GM12878 (cell line): ENCODE data around the gene GABRB1. TPM values are rescaled to one million over a fixed set of nuclear protein-coding genes. Genes with fewer than 3 reads are reported as not detected.

ENCODE experiments used
- BCL3 ChIP-seq: IDR thresholded peaks from 2 replicates; pipeline ENCODE4 v1.6.1; 2011; ENCODE audit warnings: borderline replicate concordance, low read depth, mild to moderate bottlenecking, moderate library complexity, low read length; ENCODE audit not compliant: insufficient read depth, poor library complexity, severe bottlenecking
- FOS ChIP-seq: IDR thresholded peaks from 3 replicates; pipeline ENCODE4 v1.6.1; 2011; ENCODE audit warnings: borderline replicate concordance; ENCODE audit not compliant: insufficient read length; ENCODE audit errors: extremely low read depth
- HDGF ChIP-seq: fragments of 450-650 bp; IDR thresholded peaks from 2 replicates; pipeline ENCODE4 v1.6.1; 2016; ENCODE audit warnings: antibody characterized with exemption
- IRF4 ChIP-seq: IDR thresholded peaks from 2 replicates; pipeline ENCODE4 v1.6.1; 2011; ENCODE audit warnings: low read depth, low read length
- JUND ChIP-seq: IDR thresholded peaks from 2 replicates; pipeline ENCODE4 v1.6.1; 2012; ENCODE audit warnings: low read depth, mild to moderate bottlenecking, low read length, improper control_type of control experiment, moderate library complexity
- KDM1A ChIP-seq: fragments of 200-600 bp; sonication (generic); IDR thresholded peaks from 2 replicates; pipeline ENCODE4 v1.6.1; 2016; ENCODE audit warnings: borderline replicate concordance
- KLF5 ChIP-seq: fragments of 450-650 bp; IDR thresholded peaks from 2 replicates; pipeline ENCODE4 v1.6.1; 2014; ENCODE audit warnings: mild to moderate bottlenecking; ENCODE audit not compliant: partially characterized antibody
- NBN ChIP-seq: fragments of 450-650 bp; IDR thresholded peaks from 2 replicates; pipeline ENCODE4 v1.6.1; 2016
- NR2F1 ChIP-seq: fragments of 450-650 bp; conservative IDR thresholded peaks from 2 replicates; pipeline ENCODE4 v1.6.1; 2017; ENCODE audit warnings: mild to moderate bottlenecking
- PAX5 ChIP-seq: IDR thresholded peaks from 2 replicates; pipeline ENCODE4 v1.6.1; 2011; ENCODE audit warnings: low read depth, low read length, borderline replicate concordance
- RAD21 ChIP-seq: IDR thresholded peaks from 2 replicates; pipeline ENCODE4 v1.6.1; 2011; ENCODE audit warnings: mild to moderate bottlenecking, low read depth, low read length, moderate library complexity; ENCODE audit not compliant: insufficient read depth
- RCOR1 ChIP-seq: conservative IDR thresholded peaks from 2 replicates; pipeline ENCODE4 v1.6.1; 2012; ENCODE audit warnings: low read depth, low read length, improper control_type of control experiment
- RELA ChIP-seq: fragments of 450-650 bp; IDR thresholded peaks from 2 replicates; pipeline ENCODE4 v1.8.0; 2014; ENCODE audit warnings: borderline replicate concordance; ENCODE audit not compliant: partially characterized antibody
- STAT1 ChIP-seq: fragments of 450-650 bp; conservative IDR thresholded peaks from 2 replicates; pipeline ENCODE4 v1.6.1; 2014; ENCODE audit warnings: antibody characterized with exemption, mild to moderate bottlenecking
- TCF3 ChIP-seq: IDR thresholded peaks from 2 replicates; pipeline ENCODE4 v1.6.1; 2012; ENCODE audit warnings: low read depth, mild to moderate bottlenecking, low read length, borderline replicate concordance; ENCODE audit not compliant: insufficient read depth
- ZNF217 ChIP-seq: fragments of 450-650 bp; IDR thresholded peaks from 2 replicates; pipeline ENCODE4 v1.6.1; 2017; ENCODE audit warnings: antibody characterized with exemption, mild to moderate bottlenecking
- ZNF592 ChIP-seq: fragments of 450-650 bp; IDR thresholded peaks from 2 replicates; pipeline ENCODE4 v1.6.1; 2017; ENCODE audit warnings: mild to moderate bottlenecking, moderate library complexity
- polyA plus RNA-seq, 11 experiments: library from polyadenylated mRNA; depleted of rRNA in 4 of 11; unstranded in 6 of 11; stranded (reverse) in 5 of 11; fragments of >200 nt; fragmentation: Nextera tagmentation in 4 of 11; fragmentation: Illumina TruSeq in 1 of 11; extraction: Ambion mirVana in 4 of 11; extraction: Trizol in 1 of 11; gene quantifications; 1 replicate in 1 of 11; 2 replicates in 10 of 11; pipeline versions ENCODE4 v1.2.1 to v1.2.3, GENCODE V29; 2011 to 2016; ENCODE audit warnings: inconsistent platforms in 2 of 11, missing spikeins in 2 of 11, low read depth in 1 of 11
- total RNA-seq, 4 experiments: library from RNA; depleted of rRNA in 3 of 4; stranded (reverse); fragments of >200 nt in 3 of 4; fragmentation: Illumina TruSeq in 1 of 4; extraction: Trizol in 1 of 4; gene quantifications; 2 replicates each; pipeline versions ENCODE4 v1.2.1 to v1.2.3, GENCODE V29; 2013 to 2021
- TF ChIP-seq, protein P1 (sequence below): fragments of 450-650 bp; IDR thresholded peaks from 2 replicates; pipeline ENCODE4 v1.6.1; 2017; ENCODE audit warnings: mild to moderate bottlenecking, moderate library complexity
- TF ChIP-seq, protein P2 (sequence below): fragments of 150-350 bp; IDR thresholded peaks from 2 replicates; pipeline ENCODE4 v1.6.1; 2014; ENCODE audit warnings: mild to moderate bottlenecking, low read depth, low read length
- TF ChIP-seq, protein P3 (sequence below): IDR thresholded peaks from 2 replicates; pipeline ENCODE4 v1.6.1; 2012; ENCODE audit warnings: low read depth, low read length, improper control_type of control experiment

Gene GABRB1
- total and polyA plus RNA-seq, 10 of the 15 experiments (the other 5 are each of a cell fraction or from before 2014, with no cell fraction given): 0.13 to 0.92 TPM; not detected in 8

GRCh38 chr4:47010912-47011446, 20.4 kb upstream of the GABRB1 start (continued):
- TF ChIP-seq, protein P1, sequence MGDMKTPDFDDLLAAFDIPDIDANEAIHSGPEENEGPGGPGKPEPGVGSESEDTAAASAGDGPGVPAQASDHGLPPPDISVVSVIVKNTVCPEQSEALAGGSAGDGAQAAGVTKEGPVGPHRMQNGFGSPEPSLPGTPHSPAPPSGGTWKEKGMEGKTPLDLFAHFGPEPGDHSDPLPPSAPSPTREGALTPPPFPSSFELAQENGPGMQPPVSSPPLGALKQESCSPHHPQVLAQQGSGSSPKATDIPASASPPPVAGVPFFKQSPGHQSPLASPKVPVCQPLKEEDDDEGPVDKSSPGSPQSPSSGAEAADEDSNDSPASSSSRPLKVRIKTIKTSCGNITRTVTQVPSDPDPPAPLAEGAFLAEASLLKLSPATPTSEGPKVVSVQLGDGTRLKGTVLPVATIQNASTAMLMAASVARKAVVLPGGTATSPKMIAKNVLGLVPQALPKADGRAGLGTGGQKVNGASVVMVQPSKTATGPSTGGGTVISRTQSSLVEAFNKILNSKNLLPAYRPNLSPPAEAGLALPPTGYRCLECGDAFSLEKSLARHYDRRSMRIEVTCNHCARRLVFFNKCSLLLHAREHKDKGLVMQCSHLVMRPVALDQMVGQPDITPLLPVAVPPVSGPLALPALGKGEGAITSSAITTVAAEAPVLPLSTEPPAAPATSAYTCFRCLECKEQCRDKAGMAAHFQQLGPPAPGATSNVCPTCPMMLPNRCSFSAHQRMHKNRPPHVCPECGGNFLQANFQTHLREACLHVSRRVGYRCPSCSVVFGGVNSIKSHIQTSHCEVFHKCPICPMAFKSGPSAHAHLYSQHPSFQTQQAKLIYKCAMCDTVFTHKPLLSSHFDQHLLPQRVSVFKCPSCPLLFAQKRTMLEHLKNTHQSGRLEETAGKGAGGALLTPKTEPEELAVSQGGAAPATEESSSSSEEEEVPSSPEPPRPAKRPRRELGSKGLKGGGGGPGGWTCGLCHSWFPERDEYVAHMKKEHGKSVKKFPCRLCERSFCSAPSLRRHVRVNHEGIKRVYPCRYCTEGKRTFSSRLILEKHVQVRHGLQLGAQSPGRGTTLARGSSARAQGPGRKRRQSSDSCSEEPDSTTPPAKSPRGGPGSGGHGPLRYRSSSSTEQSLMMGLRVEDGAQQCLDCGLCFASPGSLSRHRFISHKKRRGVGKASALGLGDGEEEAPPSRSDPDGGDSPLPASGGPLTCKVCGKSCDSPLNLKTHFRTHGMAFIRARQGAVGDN: peak; percentile 46; the same call in 1 of the 2 replicates
- peak; percentile 36; the same call in 1 of the 2 replicates for TF ChIP-seq ZNF217
- TF ChIP-seq HDGF: no peak
- TF ChIP-seq STAT1: no peak
- TF ChIP-seq BCL3: no peak
- TF ChIP-seq FOS: no peak
- TF ChIP-seq TCF3: no peak
- no peak for TF ChIP-seq KDM1A
- TF ChIP-seq NBN: peak; percentile 74
- TF ChIP-seq RAD21: no peak
- no peak for TF ChIP-seq KLF5
- TF ChIP-seq, protein P2, sequence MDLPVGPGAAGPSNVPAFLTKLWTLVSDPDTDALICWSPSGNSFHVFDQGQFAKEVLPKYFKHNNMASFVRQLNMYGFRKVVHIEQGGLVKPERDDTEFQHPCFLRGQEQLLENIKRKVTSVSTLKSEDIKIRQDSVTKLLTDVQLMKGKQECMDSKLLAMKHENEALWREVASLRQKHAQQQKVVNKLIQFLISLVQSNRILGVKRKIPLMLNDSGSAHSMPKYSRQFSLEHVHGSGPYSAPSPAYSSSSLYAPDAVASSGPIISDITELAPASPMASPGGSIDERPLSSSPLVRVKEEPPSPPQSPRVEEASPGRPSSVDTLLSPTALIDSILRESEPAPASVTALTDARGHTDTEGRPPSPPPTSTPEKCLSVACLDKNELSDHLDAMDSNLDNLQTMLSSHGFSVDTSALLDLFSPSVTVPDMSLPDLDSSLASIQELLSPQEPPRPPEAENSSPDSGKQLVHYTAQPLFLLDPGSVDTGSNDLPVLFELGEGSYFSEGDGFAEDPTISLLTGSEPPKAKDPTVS: no peak
- TF ChIP-seq IRF4: 0 out of 2 replicates have a peak, but pooled peaks have one; percentile 51
- TF ChIP-seq JUND: peak; percentile 42; the same call in 1 of the 2 replicates
- no peak for TF ChIP-seq PAX5
- TF ChIP-seq, protein P3, sequence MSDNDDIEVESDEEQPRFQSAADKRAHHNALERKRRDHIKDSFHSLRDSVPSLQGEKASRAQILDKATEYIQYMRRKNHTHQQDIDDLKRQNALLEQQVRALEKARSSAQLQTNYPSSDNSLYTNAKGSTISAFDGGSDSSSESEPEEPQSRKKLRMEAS: no peak
- no peak for TF ChIP-seq RCOR1
- peak; percentile 96 for TF ChIP-seq NR2F1
- TF ChIP-seq ZNF592: no peak
- TF ChIP-seq RELA: no peak
